Measurements from ENCODE around the gene KLHL36.

The KLHL36 gene

GRCh38 chr16:84661418-84662060 lies 13.2 kb downstream of the KLHL36 start:
- TF ChIP-seq, protein P1, sequence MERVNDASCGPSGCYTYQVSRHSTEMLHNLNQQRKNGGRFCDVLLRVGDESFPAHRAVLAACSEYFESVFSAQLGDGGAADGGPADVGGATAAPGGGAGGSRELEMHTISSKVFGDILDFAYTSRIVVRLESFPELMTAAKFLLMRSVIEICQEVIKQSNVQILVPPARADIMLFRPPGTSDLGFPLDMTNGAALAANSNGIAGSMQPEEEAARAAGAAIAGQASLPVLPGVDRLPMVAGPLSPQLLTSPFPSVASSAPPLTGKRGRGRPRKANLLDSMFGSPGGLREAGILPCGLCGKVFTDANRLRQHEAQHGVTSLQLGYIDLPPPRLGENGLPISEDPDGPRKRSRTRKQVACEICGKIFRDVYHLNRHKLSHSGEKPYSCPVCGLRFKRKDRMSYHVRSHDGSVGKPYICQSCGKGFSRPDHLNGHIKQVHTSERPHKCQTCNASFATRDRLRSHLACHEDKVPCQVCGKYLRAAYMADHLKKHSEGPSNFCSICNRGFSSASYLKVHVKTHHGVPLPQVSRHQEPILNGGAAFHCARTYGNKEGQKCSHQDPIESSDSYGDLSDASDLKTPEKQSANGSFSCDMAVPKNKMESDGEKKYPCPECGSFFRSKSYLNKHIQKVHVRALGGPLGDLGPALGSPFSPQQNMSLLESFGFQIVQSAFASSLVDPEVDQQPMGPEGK (CRISPR knock-in tag; IDR thresholded peaks at IDR 0.05; ENCODE audit: borderline replicate concordance), result no peak
- TF ChIP-seq OSR1 (CRISPR knock-in tag; IDR thresholded peaks at IDR 0.05) (no peak), SNAI2 (CRISPR knock-in tag; IDR thresholded peaks at IDR 0.05) (no peak), BACH2 (CRISPR knock-in tag; IDR thresholded peaks at IDR 0.05; ENCODE audit: borderline replicate concordance) (no peak), ZNF8 (CRISPR knock-in tag; IDR thresholded peaks at IDR 0.05) (no peak), RARB (CRISPR knock-in tag; IDR thresholded peaks at IDR 0.05) (no peak), PPARA (CRISPR knock-in tag; IDR thresholded peaks at IDR 0.05; ENCODE audit: borderline replicate concordance) (no peak), ZFP30 (CRISPR knock-in tag; IDR thresholded peaks at IDR 0.05) (no peak), CSRNP3 (CRISPR knock-in tag; IDR thresholded peaks at IDR 0.05) (no peak), TCF4 (CRISPR knock-in tag; IDR thresholded peaks at IDR 0.05; ENCODE audit: borderline replicate concordance) (no peak), TOX (CRISPR knock-in tag; IDR thresholded peaks at IDR 0.05; ENCODE audit: borderline replicate concordance) (no peak), ZNF70 (CRISPR knock-in tag; IDR thresholded peaks at IDR 0.05) (no peak), ISL1 (CRISPR knock-in tag; IDR thresholded peaks at IDR 0.05) (no peak), CSDC2 (CRISPR knock-in tag; IDR thresholded peaks at IDR 0.05) (no peak), ZFP3 (CRISPR knock-in tag; IDR thresholded peaks at IDR 0.05) (no peak)
- TF ChIP-seq, protein P2, sequence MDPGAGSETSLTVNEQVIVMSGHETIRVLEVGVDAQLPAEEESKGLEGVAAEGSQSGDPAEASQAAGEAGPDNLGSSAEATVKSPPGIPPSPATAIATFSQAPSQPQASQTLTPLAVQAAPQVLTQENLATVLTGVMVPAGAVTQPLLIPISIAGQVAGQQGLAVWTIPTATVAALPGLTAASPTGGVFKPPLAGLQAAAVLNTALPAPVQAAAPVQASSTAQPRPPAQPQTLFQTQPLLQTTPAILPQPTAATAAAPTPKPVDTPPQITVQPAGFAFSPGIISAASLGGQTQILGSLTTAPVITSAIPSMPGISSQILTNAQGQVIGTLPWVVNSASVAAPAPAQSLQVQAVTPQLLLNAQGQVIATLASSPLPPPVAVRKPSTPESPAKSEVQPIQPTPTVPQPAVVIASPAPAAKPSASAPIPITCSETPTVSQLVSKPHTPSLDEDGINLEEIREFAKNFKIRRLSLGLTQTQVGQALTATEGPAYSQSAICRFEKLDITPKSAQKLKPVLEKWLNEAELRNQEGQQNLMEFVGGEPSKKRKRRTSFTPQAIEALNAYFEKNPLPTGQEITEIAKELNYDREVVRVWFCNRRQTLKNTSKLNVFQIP (CRISPR knock-in tag; IDR thresholded peaks at IDR 0.05; ENCODE audit: borderline replicate concordance, low read depth), result no peak
- no peak for ATAC-seq

DNA sequence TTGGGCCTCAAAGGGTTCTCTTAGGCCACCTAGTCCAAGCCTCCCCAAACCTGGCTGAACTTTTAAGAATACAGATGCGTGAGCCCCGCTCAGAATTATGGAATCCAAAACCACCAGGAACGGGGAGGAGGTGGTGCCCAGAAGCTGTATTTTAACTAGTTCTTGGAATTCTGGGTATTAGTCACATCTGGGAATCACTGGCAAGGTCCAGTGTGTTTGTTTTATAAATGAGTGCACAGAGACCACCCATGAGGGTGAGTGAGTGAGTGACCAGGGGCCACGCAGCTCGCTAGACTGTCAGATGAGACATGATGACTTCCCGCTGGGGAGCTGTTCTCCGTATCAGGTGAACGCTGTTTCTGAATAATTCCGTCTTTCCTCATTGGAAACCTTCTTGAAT lies 14.2 kb downstream of the KLHL36 start:
- ATAC-seq, result no peak
- no peak for TF ChIP-seq OSR1 (CRISPR knock-in tag; IDR thresholded peaks at IDR 0.05)
- TF ChIP-seq, protein P3, sequence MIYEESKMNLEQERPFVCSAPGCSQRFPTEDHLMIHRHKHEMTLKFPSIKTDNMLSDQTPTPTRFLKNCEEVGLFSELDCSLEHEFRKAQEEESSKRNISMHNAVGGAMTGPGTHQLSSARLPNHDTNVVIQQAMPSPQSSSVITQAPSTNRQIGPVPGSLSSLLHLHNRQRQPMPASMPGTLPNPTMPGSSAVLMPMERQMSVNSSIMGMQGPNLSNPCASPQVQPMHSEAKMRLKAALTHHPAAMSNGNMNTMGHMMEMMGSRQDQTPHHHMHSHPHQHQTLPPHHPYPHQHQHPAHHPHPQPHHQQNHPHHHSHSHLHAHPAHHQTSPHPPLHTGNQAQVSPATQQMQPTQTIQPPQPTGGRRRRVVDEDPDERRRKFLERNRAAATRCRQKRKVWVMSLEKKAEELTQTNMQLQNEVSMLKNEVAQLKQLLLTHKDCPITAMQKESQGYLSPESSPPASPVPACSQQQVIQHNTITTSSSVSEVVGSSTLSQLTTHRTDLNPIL (CRISPR knock-in tag; IDR thresholded peaks at IDR 0.05; ENCODE audit: low read depth), result no peak
- no peak for TF ChIP-seq ZNF8 (CRISPR knock-in tag; IDR thresholded peaks at IDR 0.05)
- TF ChIP-seq ARNTL (CRISPR knock-in tag; IDR thresholded peaks at IDR 0.05; ENCODE audit: borderline replicate concordance, low read depth), result no peak
- TF ChIP-seq ESRRG (CRISPR knock-in tag; IDR thresholded peaks at IDR 0.05), result no peak
- TF ChIP-seq CSDC2 (CRISPR knock-in tag; IDR thresholded peaks at IDR 0.05), result no peak
- TF ChIP-seq SNAI2 (CRISPR knock-in tag; IDR thresholded peaks at IDR 0.05), result no peak
- no peak for TF ChIP-seq ISL1 (CRISPR knock-in tag; IDR thresholded peaks at IDR 0.05)
- TF ChIP-seq CSRNP3 (CRISPR knock-in tag; IDR thresholded peaks at IDR 0.05), result no peak
- TF ChIP-seq TCF4 (CRISPR knock-in tag; IDR thresholded peaks at IDR 0.05; ENCODE audit: borderline replicate concordance), result no peak
- TF ChIP-seq TSHZ2 (CRISPR knock-in tag; IDR thresholded peaks at IDR 0.05), result no peak
- no peak for TF ChIP-seq GLIS3 (CRISPR knock-in tag; IDR thresholded peaks at IDR 0.05)
- TF ChIP-seq, protein P2 (CRISPR knock-in tag; IDR thresholded peaks at IDR 0.05; ENCODE audit: borderline replicate concordance, low read depth), result no peak
- TF ChIP-seq ZC3H10 (CRISPR knock-in tag; IDR thresholded peaks at IDR 0.05), result no peak
- TF ChIP-seq ZNF565 (CRISPR knock-in tag; conservative IDR thresholded peaks at IDR 0.05; ENCODE audit: low read depth), result no peak
- TF ChIP-seq ZFP30 (CRISPR knock-in tag; IDR thresholded peaks at IDR 0.05), result no peak
- TF ChIP-seq RARB (CRISPR knock-in tag; IDR thresholded peaks at IDR 0.05), result no peak
- TF ChIP-seq PPARA (CRISPR knock-in tag; IDR thresholded peaks at IDR 0.05; ENCODE audit: borderline replicate concordance), result no peak
- no peak for TF ChIP-seq ZNF70 (CRISPR knock-in tag; IDR thresholded peaks at IDR 0.05)
- TF ChIP-seq TOX (CRISPR knock-in tag; IDR thresholded peaks at IDR 0.05; ENCODE audit: borderline replicate concordance), result no peak

Data from SK-N-SH treated with all-trans-retinoic acid at 6 μM for 48 hours (cell line).